22Rv1 (cell line): ENCODE results near the gene C1QL4.

Experiments used
- H3K27ac ChIP-seq: fragments of 450-650 bp; 2 replicates; pipeline ENCODE4 v1.5.1; 2017
- CTCF ChIP-seq: fragments of 450-650 bp; IDR thresholded peaks from 2 replicates; pipeline ENCODE4 v1.5.1; 2017; ENCODE audit warnings: mild to moderate bottlenecking
- ZFX ChIP-seq: fragments of 450-650 bp; IDR thresholded peaks from 2 replicates; pipeline ENCODE4 v1.6.1; 2017; ENCODE audit warnings: antibody characterized with exemption, borderline replicate concordance

Gene C1QL4

GRCh38 chr12:49331380-49332222 is 5.4 kb downstream of the C1QL4 start:
- H3K27ac ChIP-seq, result peak overlapping the region; percentile 70
- TF ChIP-seq ZFX, result no peak
- TF ChIP-seq CTCF, result peak; percentile 99

GRCh38 chr12:49330631-49331379 is 6.2 kb downstream of the C1QL4 start:
- TF ChIP-seq CTCF (no peak), ZFX (no peak)
- peak overlapping the region; percentile 70 for H3K27ac ChIP-seq

- TF ChIP-seq CTCF (no peak), ZFX (no peak)
- peak overlapping the region; percentile 70 for H3K27ac ChIP-seq
These were observed 6.9 kb downstream of the C1QL4 start for GRCh38 chr12:49330032-49330619.

GRCh38 chr12:49328816-49329215 is 8.2 kb downstream of the C1QL4 start:
- TF ChIP-seq ZFX, result no peak
- no peak for TF ChIP-seq CTCF
- no peak overlapping the region for H3K27ac ChIP-seq

GRCh38 chr12:49327887-49328286 is 9.1 kb downstream of the C1QL4 start:
- H3K27ac ChIP-seq, result 0 out of 2 replicates have a peak overlapping the region, but pooled peaks have one; percentile 9
- TF ChIP-seq CTCF (no peak), ZFX (no peak)

GRCh38 chr12:49327368-49327767 is 9.6 kb downstream of the C1QL4 start:
- H3K27ac ChIP-seq, result no peak overlapping the region
- TF ChIP-seq CTCF, result no peak
- no peak for TF ChIP-seq ZFX

GRCh38 chr12:49325606-49326005 is 11.4 kb downstream of the C1QL4 start:
- H3K27ac ChIP-seq, result no peak overlapping the region
- no peak for TF ChIP-seq ZFX
